Activated naive CD8-positive, alpha-beta T cell (primary cell): ENCODE results near the gene AKAP12.

Experiments used
- H3K27ac Mint-ChIP-seq: one replicate; pipeline ENCODE4 v1.8.0; 2021; ENCODE audit warnings: mixed read lengths
- H3K27me3 Mint-ChIP-seq: one replicate; pipeline ENCODE4 v1.8.0; 2021; ENCODE audit warnings: mixed read lengths
- H3K36me3 Mint-ChIP-seq: one replicate; pipeline ENCODE4 v1.8.0; 2021; ENCODE audit warnings: mixed read lengths
- H3K4me1 Mint-ChIP-seq: one replicate; pipeline ENCODE4 v1.8.0; 2021; ENCODE audit warnings: low read depth, mixed read lengths
- H3K4me3 Mint-ChIP-seq: one replicate; pipeline ENCODE4 v1.8.0; 2021; ENCODE audit warnings: mild to moderate bottlenecking, mixed read lengths
- H3K9me3 Mint-ChIP-seq: one replicate; pipeline ENCODE4 v1.8.0; 2021; ENCODE audit warnings: low read depth, mixed read lengths

Gene AKAP12

GRCh38 chr6:151248295-151248694 lies 8.5 kb downstream of the AKAP12 start:
- H3K9me3 Mint-ChIP-seq = no peaks in the 10 kb centered on the region
- no peaks in the 10 kb centered on the region for H3K4me1 Mint-ChIP-seq
- H3K36me3 Mint-ChIP-seq = no peaks in the 10 kb centered on the region
- H3K27ac Mint-ChIP-seq = no peak overlapping the region
- H3K27me3 Mint-ChIP-seq = peaks cover 13% of the 10 kb centered on the region
- no peak overlapping the region for H3K4me3 Mint-ChIP-seq

GRCh38 chr6:151252634-151253033 lies 12.9 kb downstream of the AKAP12 start:
- no peaks in the 10 kb centered on the region for H3K9me3 Mint-ChIP-seq
- no peaks in the 10 kb centered on the region for H3K4me1 Mint-ChIP-seq
- H3K27ac Mint-ChIP-seq = no peak overlapping the region
- peaks cover 7% of the 10 kb centered on the region for H3K27me3 Mint-ChIP-seq
- H3K36me3 Mint-ChIP-seq = no peaks in the 10 kb centered on the region
- no peak overlapping the region for H3K4me3 Mint-ChIP-seq

- no peaks in the 10 kb centered on the region for H3K4me1 Mint-ChIP-seq
- H3K27me3 Mint-ChIP-seq = peaks cover 2% of the 10 kb centered on the region
- no peaks in the 10 kb centered on the region for H3K36me3 Mint-ChIP-seq
- no peak overlapping the region for H3K4me3 Mint-ChIP-seq
- no peaks in the 10 kb centered on the region for H3K9me3 Mint-ChIP-seq
- H3K27ac Mint-ChIP-seq = no peak overlapping the region
Observed at GRCh38 chr6:151254451-151255081, 14.8 kb downstream of the AKAP12 start.

- Mint-ChIP-seq H3K27me3 (peaks cover 4% of the 10 kb centered on the region), H3K27ac (no peak overlapping the region), H3K4me3 (no peak overlapping the region), H3K36me3 (no peaks in the 10 kb centered on the region), H3K9me3 (no peaks in the 10 kb centered on the region), H3K4me1 (no peaks in the 10 kb centered on the region)
Observed at GRCh38 chr6:151255811-151256210, 16.0 kb downstream of the AKAP12 start.

- Mint-ChIP-seq H3K36me3 (no peaks in the 10 kb centered on the region), H3K9me3 (no peaks in the 10 kb centered on the region), H3K27me3 (peaks cover 4% of the 10 kb centered on the region), H3K4me3 (no peak overlapping the region), H3K27ac (no peak overlapping the region), H3K4me1 (no peaks in the 10 kb centered on the region)
Observed at GRCh38 chr6:151257985-151258445, 18.2 kb downstream of the AKAP12 start.

GRCh38 chr6:151260205-151260604 lies 20.4 kb downstream of the AKAP12 start:
- no peak overlapping the region for H3K27ac Mint-ChIP-seq
- no peaks in the 10 kb centered on the region for H3K9me3 Mint-ChIP-seq
- H3K4me1 Mint-ChIP-seq = no peaks in the 10 kb centered on the region
- H3K36me3 Mint-ChIP-seq = no peaks in the 10 kb centered on the region
- peaks cover 7% of the 10 kb centered on the region for H3K27me3 Mint-ChIP-seq
- H3K4me3 Mint-ChIP-seq = no peak overlapping the region

GRCh38 chr6:151263035-151263434 lies 23.3 kb downstream of the AKAP12 start:
- H3K27ac Mint-ChIP-seq = no peak overlapping the region
- H3K36me3 Mint-ChIP-seq = no peaks in the 10 kb centered on the region
- H3K4me1 Mint-ChIP-seq = no peaks in the 10 kb centered on the region
- H3K27me3 Mint-ChIP-seq = peaks cover 10% of the 10 kb centered on the region
- H3K9me3 Mint-ChIP-seq = no peaks in the 10 kb centered on the region
- H3K4me3 Mint-ChIP-seq = no peak overlapping the region

- no peak overlapping the region for H3K4me3 Mint-ChIP-seq
- no peaks in the 10 kb centered on the region for H3K36me3 Mint-ChIP-seq
- no peak overlapping the region for H3K27ac Mint-ChIP-seq
- peaks cover 10% of the 10 kb centered on the region for H3K27me3 Mint-ChIP-seq
- no peaks in the 10 kb centered on the region for H3K9me3 Mint-ChIP-seq
- no peaks in the 10 kb centered on the region for H3K4me1 Mint-ChIP-seq
Observed at GRCh38 chr6:151263967-151264366, 24.2 kb downstream of the AKAP12 start.

GRCh38 chr6:151265282-151265681 lies 25.5 kb downstream of the AKAP12 start:
- Mint-ChIP-seq H3K4me3 (no peak overlapping the region), H3K27me3 (peaks cover 10% of the 10 kb centered on the region), H3K9me3 (no peaks in the 10 kb centered on the region), H3K36me3 (no peaks in the 10 kb centered on the region), H3K4me1 (no peaks in the 10 kb centered on the region), H3K27ac (no peak overlapping the region)

- Mint-ChIP-seq H3K27ac (no peak overlapping the region), H3K9me3 (no peaks in the 10 kb centered on the region), H3K36me3 (no peaks in the 10 kb centered on the region), H3K4me1 (no peaks in the 10 kb centered on the region), H3K4me3 (no peak overlapping the region), H3K27me3 (peaks cover 5% of the 10 kb centered on the region)
Observed at GRCh38 chr6:151269321-151269995, 29.7 kb downstream of the AKAP12 start.

- no peaks in the 10 kb centered on the region for H3K9me3 Mint-ChIP-seq
- no peaks in the 10 kb centered on the region for H3K36me3 Mint-ChIP-seq
- no peak overlapping the region for H3K27ac Mint-ChIP-seq
- no peak overlapping the region for H3K4me3 Mint-ChIP-seq
- H3K4me1 Mint-ChIP-seq = no peaks in the 10 kb centered on the region
- H3K27me3 Mint-ChIP-seq = peaks cover 5% of the 10 kb centered on the region
Observed at GRCh38 chr6:151275121-151275520, 35.4 kb downstream of the AKAP12 start.

- Mint-ChIP-seq H3K27me3 (peaks cover 5% of the 10 kb centered on the region), H3K36me3 (no peaks in the 10 kb centered on the region), H3K4me1 (no peaks in the 10 kb centered on the region), H3K27ac (no peak overlapping the region), H3K9me3 (no peaks in the 10 kb centered on the region), H3K4me3 (no peak overlapping the region)
Observed at GRCh38 chr6:151275566-151275965, 35.8 kb downstream of the AKAP12 start.

- no peak overlapping the region for H3K27ac Mint-ChIP-seq
- H3K36me3 Mint-ChIP-seq = no peaks in the 10 kb centered on the region
Observed at GRCh38 chr6:151276112-151276740, 36.5 kb downstream of the AKAP12 start.

GRCh38 chr6:151279891-151280290 lies 40.1 kb downstream of the AKAP12 start:
- H3K27me3 Mint-ChIP-seq = peaks cover 10% of the 10 kb centered on the region
- no peaks in the 10 kb centered on the region for H3K36me3 Mint-ChIP-seq

More at GRCh38 chr6:151276112-151276740, 36.5 kb downstream of the AKAP12 start:
- Mint-ChIP-seq H3K9me3 (no peaks in the 10 kb centered on the region), H3K4me3 (no peak overlapping the region), H3K27me3 (peaks cover 3% of the 10 kb centered on the region), H3K4me1 (no peaks in the 10 kb centered on the region)

GRCh38 chr6:151280859-151281258 lies 41.1 kb downstream of the AKAP12 start:
- Mint-ChIP-seq H3K27me3 (peaks cover 10% of the 10 kb centered on the region), H3K36me3 (no peaks in the 10 kb centered on the region), H3K27ac (no peak overlapping the region), H3K9me3 (no peaks in the 10 kb centered on the region), H3K4me1 (peaks cover 11% of the 10 kb centered on the region), H3K4me3 (no peak overlapping the region)

More at GRCh38 chr6:151279891-151280290, 40.1 kb downstream of the AKAP12 start:
- Mint-ChIP-seq H3K9me3 (no peaks in the 10 kb centered on the region), H3K27ac (no peak overlapping the region), H3K4me3 (no peak overlapping the region), H3K4me1 (peaks cover 4% of the 10 kb centered on the region)
